ENCODE measurements around the gene GFPT2. TPM values are rescaled to one million over a fixed set of nuclear protein-coding genes. Genes with fewer than 3 reads are reported as not detected.

GFPT2 gene
- total RNA-seq, 1 experiment from 2014 or later = 91.6 TPM

DNA sequence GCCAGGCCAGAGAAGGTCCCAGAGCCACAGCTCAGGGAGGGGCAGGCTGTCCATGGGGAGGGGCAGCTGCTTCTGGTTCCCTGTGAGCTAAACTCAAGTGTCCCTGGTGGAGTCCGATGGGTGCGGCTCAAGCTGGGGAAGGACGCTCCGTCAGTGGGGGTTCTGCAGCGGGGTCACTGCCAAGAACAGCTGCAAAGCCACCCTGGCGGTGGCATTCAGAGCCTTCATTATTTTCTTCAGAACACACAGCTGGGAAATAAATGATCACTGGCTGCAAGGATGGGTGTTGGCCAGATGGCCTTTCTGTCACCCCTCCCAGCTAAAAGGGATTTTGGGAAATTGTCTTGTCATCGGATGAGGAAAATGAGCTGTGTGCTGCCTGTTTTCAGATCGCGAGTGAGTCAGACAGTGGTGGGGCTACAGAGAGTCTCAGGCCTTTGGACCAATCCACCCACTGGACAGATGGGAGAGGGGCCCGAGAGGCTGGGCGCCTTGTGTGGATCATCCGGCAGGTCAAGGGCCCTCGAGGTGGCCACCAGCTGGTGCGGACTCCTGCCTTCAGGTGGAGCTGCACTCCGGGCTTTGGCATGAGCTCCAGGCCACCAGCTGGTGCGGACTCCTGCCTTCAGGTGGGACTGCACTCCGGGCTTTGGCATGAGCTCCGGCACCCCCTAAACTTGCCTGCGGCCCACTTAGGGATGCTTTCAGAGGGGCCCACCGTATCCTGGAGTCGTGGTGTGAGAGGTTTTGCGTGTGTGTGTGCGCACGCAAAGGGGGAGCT is 17.9 kb upstream of the GFPT2 start:
- Histone ChIP-seq H3K36me3 (replicated peaks; ENCODE audit: control insufficient read depth, insufficient read depth, low read length) (no peaks in the 10 kb centered on the region), H3K27me3 (ENCODE audit: control insufficient read depth, insufficient read depth, low read length) (no peaks in the 10 kb centered on the region), H3K4me3 (ENCODE audit: insufficient read depth, low read depth, low read length) (no peak overlapping the region)
- DNase-seq = peak; percentile 62

DNA sequence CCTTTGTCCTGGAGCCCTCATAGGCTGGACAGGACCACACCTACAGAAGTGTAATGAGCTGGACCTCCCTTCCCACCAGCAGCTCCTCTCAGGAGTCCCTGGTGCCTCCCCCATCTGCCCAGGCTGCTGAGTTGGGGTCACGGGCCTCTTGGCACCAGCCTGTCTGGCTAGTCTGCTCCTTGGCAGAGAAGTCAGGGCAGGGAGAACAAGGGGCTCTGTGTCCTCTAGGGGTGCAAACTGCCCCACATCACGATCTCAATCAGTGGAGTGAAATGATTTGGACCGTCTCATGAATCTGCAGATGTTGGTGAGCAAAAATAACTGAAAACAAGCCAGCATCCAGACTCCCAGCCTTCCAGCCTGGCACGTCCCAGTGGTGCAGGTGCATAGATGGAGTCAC is 14.9 kb upstream of the GFPT2 start:
- DNase-seq = no peak
- Histone ChIP-seq H3K36me3 (replicated peaks; ENCODE audit: control insufficient read depth, insufficient read depth, low read length) (no peaks in the 10 kb centered on the region), H3K27me3 (ENCODE audit: control insufficient read depth, insufficient read depth, low read length) (no peaks in the 10 kb centered on the region), H3K4me3 (ENCODE audit: insufficient read depth, low read depth, low read length) (no peak overlapping the region)

- no peak for DNase-seq
- no peaks in the 10 kb centered on the region for H3K36me3 ChIP-seq (replicated peaks; ENCODE audit: control insufficient read depth, insufficient read depth, low read length)
- H3K27me3 ChIP-seq (ENCODE audit: control insufficient read depth, insufficient read depth, low read length) = no peaks in the 10 kb centered on the region
- no peak overlapping the region for H3K4me3 ChIP-seq (ENCODE audit: insufficient read depth, low read depth, low read length)
These were observed 14.2 kb upstream of the GFPT2 start for GRCh38 chr5:180367300-180367699.

DNA sequence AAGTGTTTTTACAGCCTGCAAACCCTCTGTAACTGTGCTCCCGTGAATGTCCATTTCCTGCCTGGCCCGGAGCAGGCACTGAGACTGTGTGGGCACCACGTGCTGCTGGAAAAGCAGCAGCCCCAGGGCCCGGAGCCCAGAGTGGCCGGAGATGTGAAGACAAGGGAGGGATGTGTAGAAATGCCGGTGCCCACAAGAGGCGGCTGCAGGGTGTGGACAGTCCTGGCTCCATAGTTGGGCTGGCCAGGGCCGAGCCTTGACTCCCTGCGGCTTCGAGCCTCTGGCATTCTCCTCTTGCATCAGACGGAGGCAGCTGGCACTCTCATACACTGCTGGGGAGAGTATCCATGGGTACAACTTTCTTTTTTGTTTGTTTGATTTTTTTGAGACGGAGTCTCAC is 13.2 kb upstream of the GFPT2 start:
- Histone ChIP-seq H3K36me3 (replicated peaks; ENCODE audit: control insufficient read depth, insufficient read depth, low read length) (no peaks in the 10 kb centered on the region), H3K27me3 (ENCODE audit: control insufficient read depth, insufficient read depth, low read length) (no peaks in the 10 kb centered on the region), H3K4me3 (ENCODE audit: insufficient read depth, low read depth, low read length) (no peak overlapping the region)
- peak; percentile 67 for DNase-seq

DNA sequence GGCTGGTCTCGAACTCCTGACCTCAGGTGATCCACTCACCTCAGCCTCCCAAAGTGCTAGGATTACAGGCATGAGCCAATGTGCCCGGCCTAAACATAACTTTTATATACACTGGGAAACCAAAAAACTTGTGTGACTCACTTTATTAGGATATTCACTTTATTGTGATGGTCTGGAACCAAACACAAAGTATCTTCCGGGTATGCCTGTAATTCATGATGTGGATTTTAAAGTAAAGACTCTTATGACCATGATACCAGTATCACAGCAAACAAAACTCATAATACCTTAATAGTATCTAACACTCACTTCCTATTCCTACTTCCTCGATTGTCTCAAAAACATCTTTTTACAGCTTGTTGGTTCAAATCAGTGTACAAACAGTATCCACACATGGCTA is 12.7 kb upstream of the GFPT2 start:
- DNase-seq = no peak
- no peak overlapping the region for H3K4me3 ChIP-seq (ENCODE audit: insufficient read depth, low read depth, low read length)
- H3K36me3 ChIP-seq (replicated peaks; ENCODE audit: control insufficient read depth, insufficient read depth, low read length) = no peaks in the 10 kb centered on the region
- no peaks in the 10 kb centered on the region for H3K27me3 ChIP-seq (ENCODE audit: control insufficient read depth, insufficient read depth, low read length)

GRCh38 chr5:180364306-180364856 is 11.2 kb upstream of the GFPT2 start:
- no peak overlapping the region for H3K4me3 ChIP-seq (ENCODE audit: insufficient read depth, low read depth, low read length)

DNA sequence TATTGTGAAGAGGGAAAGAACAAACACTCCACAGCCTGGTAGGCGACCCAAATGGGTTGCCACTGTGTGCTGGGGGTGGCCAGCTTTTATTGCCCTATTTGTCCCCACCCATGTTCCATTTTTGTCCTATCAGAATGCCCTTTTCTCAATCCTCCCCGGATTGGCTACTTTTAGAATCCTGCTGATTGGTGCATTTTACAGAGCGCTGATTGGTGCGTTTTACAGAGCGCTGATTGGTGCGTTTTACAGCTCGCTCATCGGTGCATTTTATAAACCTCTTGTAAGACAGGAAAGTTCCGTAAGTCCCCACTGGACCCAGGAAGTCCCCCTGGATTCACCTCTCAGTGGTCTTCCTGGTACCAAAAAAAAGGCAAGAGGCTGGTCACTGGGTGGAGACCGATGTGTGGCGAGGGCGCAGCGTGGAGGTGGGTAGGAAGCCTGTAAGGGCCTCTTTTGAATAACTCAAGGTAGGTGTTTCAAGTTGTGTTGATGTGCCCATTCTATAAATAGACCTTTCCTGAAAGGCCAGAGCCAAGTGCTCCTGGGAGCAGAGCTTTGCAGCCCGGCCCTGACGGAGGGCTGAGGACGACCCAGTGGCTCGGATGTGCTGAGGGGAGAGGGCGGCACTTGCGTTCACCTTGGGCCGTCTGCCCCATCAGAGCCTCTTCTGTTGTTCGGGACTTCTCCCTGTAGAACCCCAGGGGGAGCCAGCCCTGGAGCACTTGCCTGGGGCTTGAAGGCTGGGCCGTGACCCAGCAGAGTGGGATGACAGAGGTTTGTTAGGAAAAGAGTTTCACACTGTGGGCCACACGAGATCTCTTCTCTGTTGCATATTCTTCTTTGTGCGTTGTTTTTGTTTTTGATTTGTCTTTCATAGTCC is 7.2 kb upstream of the GFPT2 start:
- no peaks in the 10 kb centered on the region for H3K36me3 ChIP-seq (replicated peaks; ENCODE audit: control insufficient read depth, insufficient read depth, low read length)
- DNase-seq = peak; percentile 75
- no peak overlapping the region for H3K4me3 ChIP-seq (ENCODE audit: insufficient read depth, low read depth, low read length)
- peaks cover 2% of the 10 kb centered on the region; the same call in 1 of the 2 replicates for H3K27me3 ChIP-seq (ENCODE audit: control insufficient read depth, insufficient read depth, low read length)

More at GRCh38 chr5:180364306-180364856, 11.2 kb upstream of the GFPT2 start:
- no peak for DNase-seq
- Histone ChIP-seq H3K36me3 (replicated peaks; ENCODE audit: control insufficient read depth, insufficient read depth, low read length) (no peaks in the 10 kb centered on the region), H3K27me3 (ENCODE audit: control insufficient read depth, insufficient read depth, low read length) (no peaks in the 10 kb centered on the region)

DNA sequence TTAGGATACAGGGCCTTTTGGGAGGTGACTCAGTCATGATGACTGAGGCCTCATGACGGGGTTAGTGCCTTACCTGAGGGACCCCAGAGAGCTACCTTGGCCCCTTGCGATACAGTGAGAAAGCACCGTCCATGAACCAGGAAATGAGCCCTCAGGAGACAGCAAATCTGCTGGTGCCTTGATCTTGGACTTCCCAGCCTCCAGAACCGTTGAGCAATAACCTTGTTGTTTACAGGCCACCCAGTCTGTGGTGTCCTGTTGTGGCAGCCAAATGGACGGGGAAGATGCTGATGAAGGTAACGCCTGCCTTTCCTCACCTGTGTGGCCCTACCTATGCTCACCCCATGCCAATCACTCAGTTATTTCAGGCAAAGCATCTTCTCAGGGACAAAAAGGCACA is 5.6 kb upstream of the GFPT2 start:
- Histone ChIP-seq H3K36me3 (replicated peaks; ENCODE audit: control insufficient read depth, insufficient read depth, low read length) (no peaks in the 10 kb centered on the region), H3K4me3 (ENCODE audit: insufficient read depth, low read depth, low read length) (no peak overlapping the region), H3K27me3 (ENCODE audit: control insufficient read depth, insufficient read depth, low read length) (peaks cover 17% of the 10 kb centered on the region)
- no peak for DNase-seq

- no peak overlapping the region for H3K4me3 ChIP-seq (ENCODE audit: insufficient read depth, low read depth, low read length)
- peaks cover 21% of the 10 kb centered on the region for H3K27me3 ChIP-seq (ENCODE audit: control insufficient read depth, insufficient read depth, low read length)
- no peak for DNase-seq
- H3K36me3 ChIP-seq (replicated peaks; ENCODE audit: control insufficient read depth, insufficient read depth, low read length) = no peaks in the 10 kb centered on the region
These were observed 5.0 kb upstream of the GFPT2 start for GRCh38 chr5:180358179-180358578.

- Histone ChIP-seq H3K4me3 (ENCODE audit: insufficient read depth, low read depth, low read length) (no peak overlapping the region), H3K36me3 (replicated peaks; ENCODE audit: control insufficient read depth, insufficient read depth, low read length) (peaks cover 5% of the 10 kb centered on the region), H3K27me3 (ENCODE audit: control insufficient read depth, insufficient read depth, low read length) (peaks cover 21% of the 10 kb centered on the region)
- no peak for DNase-seq
These were observed 1.8 kb upstream of the GFPT2 start for GRCh38 chr5:180354966-180355365.

DNA sequence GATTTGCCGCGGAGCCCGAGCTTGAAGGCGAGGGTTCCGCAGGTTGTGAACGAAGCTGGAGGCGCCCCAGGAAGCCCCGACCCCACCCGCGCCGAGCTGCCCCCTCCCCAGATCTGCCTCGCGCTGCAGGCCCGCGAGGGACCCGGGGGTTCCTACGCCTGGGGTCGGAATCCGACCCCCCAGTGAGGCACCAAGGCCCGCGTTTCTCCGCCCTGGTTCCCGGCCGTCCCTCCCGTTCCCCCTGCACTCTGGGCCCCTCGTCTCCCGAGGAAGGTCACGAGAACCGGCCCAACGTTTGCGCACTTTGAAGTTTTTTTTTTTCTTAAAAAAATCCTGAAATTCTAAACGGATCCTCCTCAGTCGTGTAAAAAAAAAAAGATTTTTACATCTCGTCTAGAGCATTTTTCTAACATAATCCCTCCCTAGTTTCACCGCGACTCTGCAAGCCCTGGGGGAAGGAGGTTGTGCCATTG is 880 bp upstream of the GFPT2 start:
- no peak for DNase-seq
- Histone ChIP-seq H3K36me3 (replicated peaks; ENCODE audit: control insufficient read depth, insufficient read depth, low read length) (peaks cover 5% of the 10 kb centered on the region), H3K4me3 (ENCODE audit: insufficient read depth, low read depth, low read length) (peak overlapping the region; percentile 74), H3K27me3 (ENCODE audit: control insufficient read depth, insufficient read depth, low read length) (peaks cover 21% of the 10 kb centered on the region)

GRCh38 chr5:180352116-180353047 is 754 bp downstream of the GFPT2 start:
- DNase-seq = peak; percentile 79
- peaks cover 5% of the 10 kb centered on the region for H3K36me3 ChIP-seq (replicated peaks; ENCODE audit: control insufficient read depth, insufficient read depth, low read length)
- peaks cover 21% of the 10 kb centered on the region for H3K27me3 ChIP-seq (ENCODE audit: control insufficient read depth, insufficient read depth, low read length)
- H3K4me3 ChIP-seq (ENCODE audit: insufficient read depth, low read depth, low read length) = peak overlapping the region; percentile 97

- DNase-seq = no peak
- peaks cover 5% of the 10 kb centered on the region for H3K36me3 ChIP-seq (replicated peaks; ENCODE audit: control insufficient read depth, insufficient read depth, low read length)
- peaks cover 19% of the 10 kb centered on the region for H3K27me3 ChIP-seq (ENCODE audit: control insufficient read depth, insufficient read depth, low read length)
- no peak overlapping the region; the same call in 1 of the 2 replicates for H3K4me3 ChIP-seq (ENCODE audit: insufficient read depth, low read depth, low read length)
These were observed 2.2 kb downstream of the GFPT2 start for GRCh38 chr5:180350711-180351465.
